ENCODE measurements around the gene PYDC1.

GRCh38 chr16:31187808-31188189, 29.1 kb downstream of the PYDC1 start:
- no peak for TF ChIP-seq CTCF (IDR thresholded peaks at IDR 0.05)
- no peak for TF ChIP-seq POLR2AphosphoS5 (IDR thresholded peaks at IDR 0.05)
- no peak for TF ChIP-seq POLR2A (IDR thresholded peaks at IDR 0.05)

All from breast epithelium (tissue), 3 donors.